ENCODE results near the gene TRIM52. TPM values are rescaled to one million over a fixed set of nuclear protein-coding genes. Genes with fewer than 3 reads are reported as not detected.
"Not testable (repeated sequence)": the region's sequence is repeated elsewhere in the genome, so short reads cannot be mapped to it uniquely, and the experiment has no call there.

The TRIM52 gene
- 10 to 100 TPM; 11.6 to 18.8 (median 15.8) TPM for total RNA-seq
- long read RNA-seq, donor 1, full-length matches to known transcripts, result 12 of 12 reads
- long read RNA-seq, donor 1, partial matches to known transcripts, result 0 of 12 reads
- long read RNA-seq, donor 1, other reads (novel, unspliced or antisense), result 0 of 12 reads
- long read RNA-seq, donor 2, partial matches to known transcripts, result 0 of 1 reads
- long read RNA-seq, donor 2, other reads (novel, unspliced or antisense), result 0 of 1 reads

DNA sequence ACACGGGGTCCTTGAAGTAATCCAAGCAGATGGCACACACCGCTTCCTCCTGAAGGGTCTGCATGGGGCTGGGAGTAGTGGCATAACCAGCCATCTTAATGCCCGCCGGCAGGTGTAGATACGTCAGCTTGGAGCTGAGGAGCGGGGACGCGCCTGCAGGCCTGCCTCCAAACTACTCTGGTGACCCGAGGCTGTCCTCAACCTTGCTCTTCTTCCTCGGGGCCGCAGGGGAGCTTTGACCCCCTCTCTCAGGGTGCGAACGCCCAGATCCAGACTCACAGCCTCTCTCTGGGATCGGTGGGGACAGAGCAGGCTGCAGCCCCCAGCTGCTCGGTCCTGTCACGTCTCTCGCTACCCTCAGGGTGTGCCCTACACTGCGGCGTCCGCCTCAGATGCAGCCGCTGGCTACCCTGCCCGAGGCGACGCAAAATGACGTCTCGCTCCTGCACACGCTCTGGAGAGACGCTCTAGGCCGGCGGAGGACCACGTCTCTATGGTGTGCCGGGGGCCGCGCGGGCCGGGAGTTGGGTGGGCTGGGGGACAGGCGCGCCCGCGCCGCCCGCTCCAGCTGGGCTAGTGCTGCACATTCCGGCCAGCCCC is at the start of gene TRIM52:
Gene TRIM52, minus strand, starts transcription at position 424 of the 600 bp plus-strand sequence. Its CDS starts 330 bp downstream, at position 94.
- no peaks in the 10 kb centered on the region for H3K36me3 ChIP-seq (ENCODE audit: low read depth)
- TF ChIP-seq, protein P1, sequence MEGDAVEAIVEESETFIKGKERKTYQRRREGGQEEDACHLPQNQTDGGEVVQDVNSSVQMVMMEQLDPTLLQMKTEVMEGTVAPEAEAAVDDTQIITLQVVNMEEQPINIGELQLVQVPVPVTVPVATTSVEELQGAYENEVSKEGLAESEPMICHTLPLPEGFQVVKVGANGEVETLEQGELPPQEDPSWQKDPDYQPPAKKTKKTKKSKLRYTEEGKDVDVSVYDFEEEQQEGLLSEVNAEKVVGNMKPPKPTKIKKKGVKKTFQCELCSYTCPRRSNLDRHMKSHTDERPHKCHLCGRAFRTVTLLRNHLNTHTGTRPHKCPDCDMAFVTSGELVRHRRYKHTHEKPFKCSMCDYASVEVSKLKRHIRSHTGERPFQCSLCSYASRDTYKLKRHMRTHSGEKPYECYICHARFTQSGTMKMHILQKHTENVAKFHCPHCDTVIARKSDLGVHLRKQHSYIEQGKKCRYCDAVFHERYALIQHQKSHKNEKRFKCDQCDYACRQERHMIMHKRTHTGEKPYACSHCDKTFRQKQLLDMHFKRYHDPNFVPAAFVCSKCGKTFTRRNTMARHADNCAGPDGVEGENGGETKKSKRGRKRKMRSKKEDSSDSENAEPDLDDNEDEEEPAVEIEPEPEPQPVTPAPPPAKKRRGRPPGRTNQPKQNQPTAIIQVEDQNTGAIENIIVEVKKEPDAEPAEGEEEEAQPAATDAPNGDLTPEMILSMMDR (IDR thresholded peaks at IDR 0.05), result no peak
- DNase-seq, result peak; percentile 94 to 96 (median 96)
- intact Hi-C loops (cut with DNase I, micrococcal nuclease), result no loop called here
- H3K4me1 ChIP-seq (ENCODE audit: low read depth), result peaks cover 34% of the 10 kb centered on the region
- ATAC-seq, result peak; percentile 95
- H3K4me3 ChIP-seq, result peak within 1 kb of the TSS; percentile 85
- H3K9me3 ChIP-seq, result no peaks in the 10 kb centered on the region

- H3K4me1 ChIP-seq (ENCODE audit: low read depth); H3K36me3 ChIP-seq (ENCODE audit: low read depth); intact Hi-C loops (cut with DNase I, micrococcal nuclease); H3K4me3 ChIP-seq; H3K9me3 ChIP-seq; DNase-seq; ATAC-seq: not testable (repeated sequence)
Observed at GRCh38 chr5:181287331-181287730, 26.4 kb upstream of the TRIM52 start.

GRCh38 chr5:181285962-181286705 is 25.2 kb upstream of the TRIM52 start:
- H3K36me3 ChIP-seq (ENCODE audit: low read depth); ATAC-seq; H3K4me1 ChIP-seq (ENCODE audit: low read depth); intact Hi-C loops (cut with DNase I, micrococcal nuclease); H3K4me3 ChIP-seq; H3K9me3 ChIP-seq; DNase-seq: not testable (repeated sequence)

DNA sequence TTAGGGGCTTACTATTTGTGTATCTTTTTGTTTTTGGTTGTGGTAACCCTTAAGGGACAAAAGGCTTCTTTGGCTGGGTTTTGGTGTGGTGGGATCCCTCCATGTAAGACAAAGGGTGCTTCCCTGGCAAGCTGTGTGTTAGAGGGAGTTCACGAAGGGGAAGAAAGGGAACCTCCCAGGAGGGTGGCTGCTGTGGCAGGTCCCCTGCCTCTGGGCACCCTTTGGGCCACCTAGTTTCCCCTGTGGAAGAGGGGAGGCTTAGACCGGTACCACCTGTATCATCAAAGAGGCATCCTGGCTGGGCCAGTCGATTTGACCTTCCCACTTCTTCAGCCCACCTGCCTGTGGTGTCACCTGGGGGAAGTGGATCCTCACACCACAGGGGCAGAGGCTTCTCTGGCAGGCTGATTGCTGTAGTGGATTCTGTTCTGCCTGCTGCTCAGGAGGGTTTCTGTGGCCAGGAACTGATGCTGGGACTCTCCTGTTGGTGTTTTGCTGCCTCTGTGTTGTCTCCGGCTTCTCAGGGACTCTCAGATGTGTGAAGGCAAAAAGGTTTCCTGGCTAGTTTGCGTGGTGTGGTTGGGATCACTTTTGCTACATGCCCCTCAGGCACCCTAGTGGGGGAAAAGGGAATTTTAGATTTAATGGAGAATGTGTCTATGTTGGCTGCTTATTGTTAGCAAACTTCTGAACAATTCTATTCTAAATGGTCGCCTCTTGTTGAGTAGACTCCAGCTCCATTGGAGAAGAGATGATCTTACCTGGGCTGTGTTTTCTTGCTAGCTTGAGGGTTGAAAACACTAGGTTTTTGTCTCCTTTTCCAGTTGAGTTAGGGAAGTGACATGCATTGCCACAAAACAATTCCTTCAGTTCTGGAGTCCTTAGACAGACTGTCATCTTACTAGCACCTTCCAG is 23.2 kb upstream of the TRIM52 start:
- H3K4me3 ChIP-seq; ATAC-seq; H3K9me3 ChIP-seq; intact Hi-C loops (cut with DNase I, micrococcal nuclease); DNase-seq; H3K36me3 ChIP-seq (ENCODE audit: low read depth); H3K4me1 ChIP-seq (ENCODE audit: low read depth): not testable (repeated sequence)

GRCh38 chr5:181283347-181283746 is 22.4 kb upstream of the TRIM52 start:
- Histone ChIP-seq H3K36me3 (ENCODE audit: low read depth) (no peaks in the 10 kb centered on the region), H3K4me3 (no peak overlapping the region), H3K4me1 (ENCODE audit: low read depth) (no peaks in the 10 kb centered on the region), H3K9me3 (no peaks in the 10 kb centered on the region)
- TF ChIP-seq, protein P1 (IDR thresholded peaks at IDR 0.05), result no peak
- intact Hi-C loops (cut with DNase I, micrococcal nuclease), result no loop called here
- ATAC-seq (no peak), DNase-seq (no peak)

GRCh38 chr5:181282874-181283273 is 21.9 kb upstream of the TRIM52 start:
- no peak overlapping the region for H3K4me3 ChIP-seq
- DNase-seq (no peak), ATAC-seq (no peak)
- H3K4me1 ChIP-seq (ENCODE audit: low read depth), result no peaks in the 10 kb centered on the region
- H3K9me3 ChIP-seq, result no peaks in the 10 kb centered on the region
- TF ChIP-seq, protein P1 (IDR thresholded peaks at IDR 0.05), result no peak
- intact Hi-C loops (cut with DNase I, micrococcal nuclease), result no loop called here
- no peaks in the 10 kb centered on the region for H3K36me3 ChIP-seq (ENCODE audit: low read depth)

DNA sequence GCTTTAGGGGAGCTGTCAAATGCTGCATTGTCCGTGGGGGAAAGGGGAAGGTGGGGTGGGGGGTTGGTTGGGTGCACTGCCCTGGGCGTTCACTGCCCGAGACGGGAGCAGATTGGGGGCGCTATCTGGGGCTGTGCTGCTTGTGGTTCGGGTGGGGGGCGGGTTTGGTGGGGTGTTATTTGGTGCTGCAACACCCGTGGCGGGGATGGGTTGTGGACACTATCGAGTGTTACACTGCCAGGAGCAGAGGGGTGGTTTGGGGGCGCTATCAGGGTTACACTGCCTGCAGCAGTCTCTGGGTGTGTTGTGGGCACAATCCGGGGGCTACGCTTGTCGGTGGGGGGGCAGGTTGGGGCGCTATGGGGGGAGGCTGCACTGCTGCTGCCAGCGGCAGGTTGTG is 21.5 kb upstream of the TRIM52 start:
- H3K9me3 ChIP-seq; intact Hi-C loops (cut with DNase I, micrococcal nuclease); H3K4me1 ChIP-seq (ENCODE audit: low read depth); H3K36me3 ChIP-seq (ENCODE audit: low read depth); H3K4me3 ChIP-seq; ATAC-seq; DNase-seq: not testable (repeated sequence)
